Colonic mucosa (tissue), 4 donors: ENCODE results near the gene ANKRD13C. TPM values are rescaled to one million over a fixed set of nuclear protein-coding genes. Genes with fewer than 3 reads are reported as not detected.

Experiments used
- DNase-seq: peaks from one replicate; pipeline ENCODE4 v3.0.0-alpha.2; 2020
- H3K27ac ChIP-seq: fragments of 200-600 bp; one replicate; pipeline ENCODE4 v1.8.0; 2021
- H3K27me3 ChIP-seq: fragments of 200-600 bp; one replicate; pipeline ENCODE4 v1.8.0; 2021
- H3K36me3 ChIP-seq: fragments of 200-600 bp; one replicate; pipeline ENCODE4 v1.8.0; 2021
- H3K4me1 ChIP-seq: fragments of 200-600 bp; one replicate; pipeline ENCODE4 v1.8.0; 2021; ENCODE audit warnings: mild to moderate bottlenecking
- H3K4me3 ChIP-seq: fragments of 200-600 bp; one replicate; pipeline ENCODE4 v1.8.0; 2021
- H3K9ac ChIP-seq, 2 donors: one replicate each; pipeline ENCODE4 v1.7.0; 2013; ENCODE audit warnings: control low read depth in 2 of 2, low read depth in 2 of 2, low read length in 2 of 2
- H3K9me3 ChIP-seq: fragments of 200-600 bp; one replicate; pipeline ENCODE4 v1.8.0; 2021
- intact Hi-C: fragments of 100-400 bp; cut with DNase I; formaldehyde crosslinking; loops from one replicate; pipeline ENCODE4 v1.14.1; 2022
- total RNA-seq, 2 donors: library from RNA; stranded (reverse); fragmentation: NEBNext Ultra II Directional in 1 of 2; extraction: Animal tissue kit (Norgen Biotek cat#: 25700) in 1 of 2; gene quantifications; one replicate each; pipeline ENCODE4 v1.2.1, GENCODE V29; 2021
- TF ChIP-seq, protein P1 (sequence below): fragments of 200-600 bp; IDR thresholded peaks from one replicate; pipeline ENCODE4 v1.8.0; 2022; ENCODE audit warnings: antibody characterized with exemption, mild to moderate bottlenecking
- donor health status: healthy.
- donor health status: DM: no; HTN: no; CAD: no.
- donor health status: DM: no; HTN: no; CAD: no.

ANKRD13C gene
- total RNA-seq, 2 donors from 2014 or later, result 22.0 to 23.8 TPM

DNA sequence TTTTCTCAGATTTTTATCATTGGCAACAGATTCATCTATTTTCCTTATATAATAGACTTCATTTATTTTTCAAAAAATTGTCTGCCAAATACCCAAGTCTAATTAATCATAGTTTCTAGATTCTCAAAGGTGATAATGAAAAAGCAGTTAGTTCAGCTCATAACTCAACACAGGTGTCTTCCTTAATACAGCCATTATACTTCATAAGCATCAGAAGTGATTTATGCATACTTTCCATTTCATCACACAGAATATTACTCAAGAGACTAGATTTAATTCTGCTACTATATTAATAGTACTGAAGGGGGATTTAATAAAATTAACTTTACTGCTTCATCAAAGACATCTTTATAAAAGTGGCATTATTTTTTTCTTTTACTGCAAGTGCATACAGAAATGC, 114.6 kb downstream of the ANKRD13C start:
- peaks cover 47% of the 10 kb centered on the region for H3K36me3 ChIP-seq
- intact Hi-C loops, result loop anchor here (10.0 kb wide), 1 partner anchor 835 kb away; no protein-coding TSS in a partner anchor

DNA sequence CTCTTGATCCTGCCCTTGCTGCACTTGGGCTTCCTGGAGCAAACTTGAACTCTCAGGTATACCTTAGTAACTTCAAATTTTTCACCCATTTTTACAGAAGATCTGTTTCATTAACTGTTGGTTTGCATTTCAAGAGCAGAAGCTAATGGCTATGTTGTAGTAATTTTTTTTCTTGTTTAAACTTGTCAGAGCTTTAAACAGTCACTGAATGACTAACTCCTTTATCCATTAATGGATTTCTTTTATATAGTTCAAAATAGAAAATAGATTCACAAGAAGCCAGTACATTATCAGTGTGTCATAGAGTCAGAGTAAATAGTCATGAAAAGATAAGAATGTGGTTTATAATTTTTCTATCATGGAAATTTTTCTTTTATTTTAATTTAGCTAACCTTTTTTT, 119.8 kb downstream of the ANKRD13C start:
- no peaks in the 10 kb centered on the region for H3K4me1 ChIP-seq
- no peaks in the 10 kb centered on the region for H3K27me3 ChIP-seq
- no peak overlapping the region for H3K27ac ChIP-seq
- TF ChIP-seq, protein P1, sequence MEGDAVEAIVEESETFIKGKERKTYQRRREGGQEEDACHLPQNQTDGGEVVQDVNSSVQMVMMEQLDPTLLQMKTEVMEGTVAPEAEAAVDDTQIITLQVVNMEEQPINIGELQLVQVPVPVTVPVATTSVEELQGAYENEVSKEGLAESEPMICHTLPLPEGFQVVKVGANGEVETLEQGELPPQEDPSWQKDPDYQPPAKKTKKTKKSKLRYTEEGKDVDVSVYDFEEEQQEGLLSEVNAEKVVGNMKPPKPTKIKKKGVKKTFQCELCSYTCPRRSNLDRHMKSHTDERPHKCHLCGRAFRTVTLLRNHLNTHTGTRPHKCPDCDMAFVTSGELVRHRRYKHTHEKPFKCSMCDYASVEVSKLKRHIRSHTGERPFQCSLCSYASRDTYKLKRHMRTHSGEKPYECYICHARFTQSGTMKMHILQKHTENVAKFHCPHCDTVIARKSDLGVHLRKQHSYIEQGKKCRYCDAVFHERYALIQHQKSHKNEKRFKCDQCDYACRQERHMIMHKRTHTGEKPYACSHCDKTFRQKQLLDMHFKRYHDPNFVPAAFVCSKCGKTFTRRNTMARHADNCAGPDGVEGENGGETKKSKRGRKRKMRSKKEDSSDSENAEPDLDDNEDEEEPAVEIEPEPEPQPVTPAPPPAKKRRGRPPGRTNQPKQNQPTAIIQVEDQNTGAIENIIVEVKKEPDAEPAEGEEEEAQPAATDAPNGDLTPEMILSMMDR, result no peak
- peaks cover 18% of the 10 kb centered on the region for H3K36me3 ChIP-seq
- intact Hi-C loops, result loop anchor here (10.0 kb wide), 1 partner anchor 840 kb away; no protein-coding TSS in a partner anchor
- H3K4me3 ChIP-seq, result no peak overlapping the region
- H3K9me3 ChIP-seq, result no peaks in the 10 kb centered on the region
- DNase-seq, result no peak
- H3K9ac ChIP-seq, result no peak overlapping the region

More for the DNA sequence above, 114.6 kb downstream of the ANKRD13C start:
- Histone ChIP-seq H3K9ac (no peak overlapping the region), H3K4me1 (no peaks in the 10 kb centered on the region), H3K27ac (no peak overlapping the region), H3K9me3 (no peaks in the 10 kb centered on the region), H3K27me3 (no peaks in the 10 kb centered on the region), H3K4me3 (no peak overlapping the region)
- DNase-seq, result no peak
- TF ChIP-seq, protein P1, result no peak

DNA sequence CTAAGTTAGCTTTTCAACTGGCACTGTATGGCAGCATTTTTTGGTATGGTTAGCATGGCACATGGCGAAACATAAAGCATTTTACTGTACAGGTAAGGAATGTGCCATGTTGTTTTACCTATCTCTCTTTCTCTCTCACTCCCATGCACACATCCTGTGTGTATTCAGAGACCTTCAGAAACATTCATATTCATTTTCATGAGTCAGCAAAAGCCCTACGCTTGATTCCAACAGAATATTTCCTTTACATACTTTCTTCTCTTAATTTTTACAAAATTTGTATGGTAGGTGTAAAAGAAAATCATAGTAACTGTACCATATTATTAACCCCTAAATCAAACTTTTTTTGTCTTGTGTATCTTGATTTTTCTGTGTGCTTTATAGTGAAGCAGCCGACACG, 123.0 kb downstream of the ANKRD13C start:
- Histone ChIP-seq H3K9me3 (no peaks in the 10 kb centered on the region), H3K27me3 (no peaks in the 10 kb centered on the region), H3K9ac (no peak overlapping the region), H3K4me3 (no peak overlapping the region), H3K27ac (no peak overlapping the region), H3K4me1 (no peaks in the 10 kb centered on the region), H3K36me3 (peaks cover 6% of the 10 kb centered on the region)
- TF ChIP-seq, protein P1, result no peak
- intact Hi-C loops, result loop anchor here (10.0 kb wide), 1 partner anchor 843 kb away; no protein-coding TSS in a partner anchor
- no peak for DNase-seq

DNA sequence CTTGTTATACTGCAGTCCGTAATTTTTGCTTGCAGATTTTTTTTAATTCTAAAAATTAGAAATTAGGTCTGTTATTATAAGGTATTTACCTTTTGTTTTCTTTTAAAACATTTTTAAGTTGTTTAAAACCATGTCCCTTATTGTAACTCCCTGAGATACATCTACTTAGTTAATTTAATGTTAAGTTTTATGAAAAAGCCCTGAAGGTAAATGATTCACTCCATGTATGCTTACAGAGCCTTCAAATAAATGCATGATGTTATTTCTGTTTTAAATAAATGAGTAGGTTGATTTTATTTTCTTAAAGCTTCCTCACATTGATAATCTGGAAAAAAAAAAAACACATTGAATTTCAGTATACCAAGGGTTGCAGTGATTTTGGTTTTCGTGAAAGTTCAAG, 125.9 kb downstream of the ANKRD13C start:
- no peak for DNase-seq
- H3K4me3 ChIP-seq, result no peak overlapping the region
- H3K27me3 ChIP-seq, result no peaks in the 10 kb centered on the region
- H3K27ac ChIP-seq, result no peak overlapping the region
- no peak overlapping the region for H3K9ac ChIP-seq
- intact Hi-C loops, result no loop called here
- H3K4me1 ChIP-seq, result no peaks in the 10 kb centered on the region
- no peaks in the 10 kb centered on the region for H3K9me3 ChIP-seq
- TF ChIP-seq, protein P1, result no peak
- peaks cover 6% of the 10 kb centered on the region for H3K36me3 ChIP-seq

DNA sequence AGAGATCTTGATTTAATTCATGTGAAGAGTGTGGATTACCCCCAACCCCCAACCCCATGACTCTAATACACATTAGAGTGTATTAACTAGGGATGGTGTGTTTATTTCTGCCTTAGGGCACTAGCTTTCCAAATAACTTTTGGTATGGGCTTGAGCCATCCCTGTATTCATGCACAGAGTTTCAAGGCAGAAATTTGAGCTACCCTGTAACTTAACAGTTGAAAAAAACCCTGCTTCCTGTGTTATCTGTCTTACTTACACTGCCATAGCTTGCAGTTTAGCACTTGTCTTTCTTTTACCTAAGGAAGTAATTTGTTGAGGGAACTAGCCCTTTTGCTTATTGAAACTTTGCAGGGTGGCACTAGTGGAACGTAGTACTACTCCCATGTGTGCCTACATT, 127.1 kb downstream of the ANKRD13C start:
- DNase-seq, result no peak
- TF ChIP-seq, protein P1, result no peak
- Histone ChIP-seq H3K4me3 (no peak overlapping the region), H3K27ac (no peak overlapping the region), H3K9me3 (no peaks in the 10 kb centered on the region), H3K9ac (no peak overlapping the region), H3K36me3 (peaks cover 6% of the 10 kb centered on the region), H3K27me3 (no peaks in the 10 kb centered on the region), H3K4me1 (peaks cover 6% of the 10 kb centered on the region)
- intact Hi-C loops, result no loop called here
